ENCODE measurements around the gene MYO7B. TPM values are rescaled to one million over a fixed set of nuclear protein-coding genes. Genes with fewer than 3 reads are reported as not detected.
A peak's percentile ranks its signal among the peaks of the same experiment; 100 is the strongest.

The MYO7B gene
- total RNA-seq, 2 donors from 2014 or later, result 0.14 to 0.78 TPM

- peaks cover 25 to 73% of the 10 kb centered on the region in 2 donors for H3K4me1 ChIP-seq (ENCODE audit: control insufficient read depth in 1 of 2, low read depth in 2 of 2)
- H3K27me3 ChIP-seq (replicated peaks; ENCODE audit: insufficient read depth), result no peaks in the 10 kb centered on the region
- no peak for ATAC-seq (ENCODE audit: insufficient number of reproducible peaks, low FRiP score, low read depth)
- H3K4me3 ChIP-seq, result no peak overlapping the region
- DNase-seq (ENCODE audit: low spot score), result no peak
- TF ChIP-seq, protein P1, sequence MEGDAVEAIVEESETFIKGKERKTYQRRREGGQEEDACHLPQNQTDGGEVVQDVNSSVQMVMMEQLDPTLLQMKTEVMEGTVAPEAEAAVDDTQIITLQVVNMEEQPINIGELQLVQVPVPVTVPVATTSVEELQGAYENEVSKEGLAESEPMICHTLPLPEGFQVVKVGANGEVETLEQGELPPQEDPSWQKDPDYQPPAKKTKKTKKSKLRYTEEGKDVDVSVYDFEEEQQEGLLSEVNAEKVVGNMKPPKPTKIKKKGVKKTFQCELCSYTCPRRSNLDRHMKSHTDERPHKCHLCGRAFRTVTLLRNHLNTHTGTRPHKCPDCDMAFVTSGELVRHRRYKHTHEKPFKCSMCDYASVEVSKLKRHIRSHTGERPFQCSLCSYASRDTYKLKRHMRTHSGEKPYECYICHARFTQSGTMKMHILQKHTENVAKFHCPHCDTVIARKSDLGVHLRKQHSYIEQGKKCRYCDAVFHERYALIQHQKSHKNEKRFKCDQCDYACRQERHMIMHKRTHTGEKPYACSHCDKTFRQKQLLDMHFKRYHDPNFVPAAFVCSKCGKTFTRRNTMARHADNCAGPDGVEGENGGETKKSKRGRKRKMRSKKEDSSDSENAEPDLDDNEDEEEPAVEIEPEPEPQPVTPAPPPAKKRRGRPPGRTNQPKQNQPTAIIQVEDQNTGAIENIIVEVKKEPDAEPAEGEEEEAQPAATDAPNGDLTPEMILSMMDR (IDR thresholded peaks at IDR 0.05), result no peak
- H3K27ac ChIP-seq, result peak overlapping the region in 1 of 2 donors; percentile 0
- peaks cover 37% of the 10 kb centered on the region for H3K36me3 ChIP-seq
- H3K9me3 ChIP-seq, result no peaks in the 10 kb centered on the region
These were observed 119.3 kb downstream of the MYO7B start for GRCh38 chr2:127654838-127655175.

- H3K9me3 ChIP-seq, result no peaks in the 10 kb centered on the region
- H3K4me1 ChIP-seq (ENCODE audit: control insufficient read depth in 1 of 2, low read depth in 2 of 2), result peaks cover 24 to 73% of the 10 kb centered on the region in 2 donors
- ATAC-seq (ENCODE audit: insufficient number of reproducible peaks, low FRiP score, low read depth) (no peak), DNase-seq (ENCODE audit: low spot score) (no peak)
- peak overlapping the region; percentile 1 to 19 for H3K27ac ChIP-seq
- peaks cover 37% of the 10 kb centered on the region for H3K36me3 ChIP-seq
- H3K27me3 ChIP-seq (replicated peaks; ENCODE audit: insufficient read depth), result no peaks in the 10 kb centered on the region
- H3K4me3 ChIP-seq, result no peak overlapping the region
- TF ChIP-seq, protein P1 (IDR thresholded peaks at IDR 0.05), result no peak
These were observed 120.0 kb downstream of the MYO7B start for GRCh38 chr2:127655209-127656073.

DNA sequence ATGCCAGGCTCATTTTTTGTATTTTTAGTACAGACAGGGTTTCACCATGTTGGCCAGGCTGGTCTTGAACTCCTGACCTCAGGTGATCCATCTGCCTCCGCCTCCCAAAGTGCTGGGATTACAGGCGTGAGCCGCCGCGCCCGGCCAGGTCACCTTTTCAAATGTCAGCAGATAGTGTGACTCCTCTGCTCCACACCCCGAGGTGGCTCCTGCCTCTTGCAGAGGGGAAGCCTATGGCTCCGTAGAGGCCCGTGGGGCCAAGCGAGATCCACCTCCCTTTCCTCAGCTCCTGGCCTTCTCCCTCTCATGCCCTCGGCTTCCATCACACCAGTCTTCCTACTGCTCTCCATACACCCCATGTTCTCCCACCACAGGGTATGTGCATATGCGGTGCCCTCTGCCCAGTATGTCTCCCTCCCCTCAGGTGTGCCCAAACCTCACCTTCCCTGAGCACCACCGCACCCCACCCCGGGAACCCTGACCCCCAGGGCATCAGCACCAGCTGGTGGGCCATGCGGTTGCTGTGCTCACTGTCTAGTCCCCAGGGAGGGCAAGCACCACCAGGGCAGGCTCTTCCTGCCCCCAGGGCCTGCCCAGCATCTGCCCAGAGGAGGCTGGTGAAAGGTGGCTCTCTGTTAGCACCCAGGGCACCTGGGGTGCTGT lies 121.2 kb downstream of the MYO7B start:
- H3K27me3 ChIP-seq (replicated peaks; ENCODE audit: insufficient read depth), result no peaks in the 10 kb centered on the region
- peak overlapping the region; percentile 19 to 42 for H3K27ac ChIP-seq
- DNase-seq (ENCODE audit: low spot score), result no peak
- peaks cover 37% of the 10 kb centered on the region for H3K36me3 ChIP-seq
- TF ChIP-seq, protein P1 (IDR thresholded peaks at IDR 0.05), result no peak
- H3K4me1 ChIP-seq (ENCODE audit: control insufficient read depth in 1 of 2, low read depth in 2 of 2), result peaks cover 30 to 76% of the 10 kb centered on the region in 2 donors
- no peak for ATAC-seq (ENCODE audit: insufficient number of reproducible peaks, low FRiP score, low read depth)
- H3K9me3 ChIP-seq, result no peaks in the 10 kb centered on the region
- no peak overlapping the region for H3K4me3 ChIP-seq

- DNase-seq (ENCODE audit: low spot score) (no peak), ATAC-seq (ENCODE audit: insufficient number of reproducible peaks, low FRiP score, low read depth) (no peak)
- peaks cover 37% of the 10 kb centered on the region for H3K36me3 ChIP-seq
- TF ChIP-seq, protein P1 (IDR thresholded peaks at IDR 0.05), result no peak
- H3K4me3 ChIP-seq, result no peak overlapping the region
- no peaks in the 10 kb centered on the region for H3K27me3 ChIP-seq (replicated peaks; ENCODE audit: insufficient read depth)
- H3K4me1 ChIP-seq (ENCODE audit: control insufficient read depth in 1 of 2, low read depth in 2 of 2), result peaks cover 35 to 76% of the 10 kb centered on the region in 2 donors
- H3K27ac ChIP-seq, result peak overlapping the region; percentile 19 to 42
- H3K9me3 ChIP-seq, result no peaks in the 10 kb centered on the region
These were observed 121.7 kb downstream of the MYO7B start for GRCh38 chr2:127657232-127657595.

DNA sequence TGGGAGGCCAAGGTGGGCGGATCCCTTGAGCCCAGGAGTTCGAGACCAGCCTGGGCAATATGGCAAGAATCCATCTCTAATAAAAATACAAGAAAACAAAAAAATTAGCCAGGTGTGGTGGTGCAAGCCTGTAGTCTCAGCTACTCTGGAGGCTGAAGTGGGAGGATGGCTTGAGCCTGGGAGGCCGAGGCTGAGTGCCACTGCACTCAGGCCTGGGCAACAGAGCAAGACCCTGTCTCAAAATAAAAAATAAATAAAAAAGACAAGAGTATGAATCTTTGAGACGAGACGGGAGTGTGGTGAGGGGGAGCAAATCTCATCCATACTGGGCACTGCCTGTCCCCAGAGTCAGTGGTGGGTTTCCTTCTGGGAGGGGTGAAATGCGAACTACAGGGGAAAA lies 122.7 kb downstream of the MYO7B start:
- DNase-seq (ENCODE audit: low spot score) (no peak), ATAC-seq (ENCODE audit: insufficient number of reproducible peaks, low FRiP score, low read depth) (no peak)
- Histone ChIP-seq H3K27ac (peak overlapping the region; percentile 40 to 85), H3K36me3 (peaks cover 31% of the 10 kb centered on the region), H3K9me3 (no peaks in the 10 kb centered on the region), H3K4me3 (no peak overlapping the region), H3K4me1 (ENCODE audit: control insufficient read depth in 1 of 2, low read depth in 2 of 2) (peaks cover 33 to 73% of the 10 kb centered on the region in 2 donors), H3K27me3 (replicated peaks; ENCODE audit: insufficient read depth) (no peaks in the 10 kb centered on the region)
- TF ChIP-seq, protein P1 (IDR thresholded peaks at IDR 0.05), result no peak

Measured in thoracic aorta (tissue), 2 donors.